ENCODE data around the gene GATB. TPM values are rescaled to one million over a fixed set of nuclear protein-coding genes. Genes with fewer than 3 reads are reported as not detected.

GATB gene
- total RNA-seq, 5 donors from 2014 or later (not counting 1 experiment from before 2014, with no cell fraction given): 9.6 to 15.3 (median 12.7) TPM

DNA sequence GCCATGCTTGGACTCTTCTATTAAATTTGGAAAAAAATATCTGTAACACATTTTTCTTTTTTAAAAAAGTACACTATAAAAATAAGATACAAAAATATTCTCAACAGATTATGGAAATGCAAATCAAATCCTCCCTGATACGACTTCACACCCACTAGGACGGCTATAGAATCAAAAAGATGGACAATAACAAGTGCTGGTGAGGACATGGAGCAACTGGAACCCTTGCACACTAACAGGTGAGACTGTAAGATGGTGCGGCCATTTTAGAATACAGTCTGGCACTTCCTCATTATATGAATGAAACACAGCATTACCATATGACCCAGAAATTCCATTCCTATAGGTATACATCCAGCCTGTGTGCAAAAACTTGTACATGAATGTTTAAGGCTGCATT lies 83.6 kb downstream of the GATB start:
- Histone ChIP-seq H3K36me3 (ENCODE audit: control insufficient read depth in 2 of 2, extremely low read depth in 1 of 2, insufficient read depth in 1 of 2, low read length in 1 of 2) (peaks cover 2 to 3% of the 10 kb centered on the region in 2 donors), H3K4me3 (ENCODE audit: control insufficient read depth in 1 of 2, extremely low read depth in 1 of 2, low read length in 1 of 2) (no peak overlapping the region), H3K27me3 (replicated peaks in 1 of 2; ENCODE audit: control insufficient read depth in 2 of 2, extremely low read depth in 1 of 2, insufficient read depth in 2 of 2, low read length in 1 of 2) (no peaks in the 10 kb centered on the region), H3K27ac (ENCODE audit: low read length) (no peak overlapping the region), H3K4me1 (ENCODE audit: control insufficient read depth in 1 of 2, extremely low read depth in 1 of 2, insufficient read depth in 2 of 2, low read length in 2 of 2) (no peaks in the 10 kb centered on the region), H3K9me3 (no peaks in the 10 kb centered on the region)
- no peak overlapping the region for H3K27ac Mint-ChIP-seq
- H3K36me3 Mint-ChIP-seq: peaks cover 27% of the 10 kb centered on the region
- H3K9me3 Mint-ChIP-seq: no peaks in the 10 kb centered on the region
- CTCF ChIA-PET: no interaction called here
- no CpG with 5 or more reads among the region's 3 CpGs for WGBS (ENCODE audit: insufficient coverage)
- H3K4me1 Mint-ChIP-seq: no peaks in the 10 kb centered on the region
- DNase-seq (no peak), ATAC-seq (replicated peaks in 1 of 4) (no peak)
- POLR2A ChIA-PET: no interaction called here
- no peak overlapping the region for H3K4me3 Mint-ChIP-seq
- no peaks in the 10 kb centered on the region for H3K27me3 Mint-ChIP-seq

DNA sequence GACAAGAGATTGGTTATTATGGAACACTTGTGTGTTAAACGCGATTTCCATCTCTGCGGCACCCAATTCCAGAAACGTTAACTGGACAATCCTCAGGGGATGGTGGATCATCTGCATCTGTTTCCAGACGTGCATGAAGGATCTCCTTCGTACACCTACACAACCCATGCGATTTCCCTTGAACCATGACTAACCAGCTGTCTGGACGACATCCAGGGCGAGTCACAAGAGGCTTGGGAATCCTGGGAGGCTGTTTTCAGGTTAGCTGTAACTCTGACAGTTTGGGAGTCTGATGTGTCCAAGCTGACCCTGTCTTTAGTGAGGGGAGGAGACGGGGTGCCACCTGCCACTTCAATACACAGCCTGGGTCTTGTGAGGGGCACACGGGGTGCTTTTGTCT lies 84.5 kb downstream of the GATB start:
- Mint-ChIP-seq H3K4me3 (no peak overlapping the region), H3K27me3 (no peaks in the 10 kb centered on the region), H3K27ac (no peak overlapping the region), H3K36me3 (peaks cover 31% of the 10 kb centered on the region), H3K9me3 (no peaks in the 10 kb centered on the region), H3K4me1 (no peaks in the 10 kb centered on the region)
- 97% methylated on average over 4 of the region's 11 CpGs for WGBS (ENCODE audit: insufficient coverage)
- H3K9me3 ChIP-seq: no peaks in the 10 kb centered on the region
- H3K27ac ChIP-seq (ENCODE audit: low read length): no peak overlapping the region
- H3K36me3 ChIP-seq (ENCODE audit: control insufficient read depth in 2 of 2, extremely low read depth in 1 of 2, insufficient read depth in 1 of 2, low read length in 1 of 2): peaks cover 2 to 3% of the 10 kb centered on the region in 2 donors
- H3K4me3 ChIP-seq (ENCODE audit: control insufficient read depth in 1 of 2, extremely low read depth in 1 of 2, low read length in 1 of 2): no peak overlapping the region
- CTCF ChIA-PET: interaction anchor here in 1 of 2 donors (0.6 kb wide), 1 partner anchor 58 kb away, joined by 4 read pairs; no protein-coding TSS in a partner anchor
- no peaks in the 10 kb centered on the region for H3K27me3 ChIP-seq (replicated peaks in 1 of 2; ENCODE audit: control insufficient read depth in 2 of 2, extremely low read depth in 1 of 2, insufficient read depth in 2 of 2, low read length in 1 of 2)
- no peak for ATAC-seq (replicated peaks in 1 of 4)
- POLR2A ChIA-PET: no interaction called here
- no peak for DNase-seq
- no peaks in the 10 kb centered on the region for H3K4me1 ChIP-seq (ENCODE audit: control insufficient read depth in 1 of 2, extremely low read depth in 1 of 2, insufficient read depth in 2 of 2, low read length in 2 of 2)

DNA sequence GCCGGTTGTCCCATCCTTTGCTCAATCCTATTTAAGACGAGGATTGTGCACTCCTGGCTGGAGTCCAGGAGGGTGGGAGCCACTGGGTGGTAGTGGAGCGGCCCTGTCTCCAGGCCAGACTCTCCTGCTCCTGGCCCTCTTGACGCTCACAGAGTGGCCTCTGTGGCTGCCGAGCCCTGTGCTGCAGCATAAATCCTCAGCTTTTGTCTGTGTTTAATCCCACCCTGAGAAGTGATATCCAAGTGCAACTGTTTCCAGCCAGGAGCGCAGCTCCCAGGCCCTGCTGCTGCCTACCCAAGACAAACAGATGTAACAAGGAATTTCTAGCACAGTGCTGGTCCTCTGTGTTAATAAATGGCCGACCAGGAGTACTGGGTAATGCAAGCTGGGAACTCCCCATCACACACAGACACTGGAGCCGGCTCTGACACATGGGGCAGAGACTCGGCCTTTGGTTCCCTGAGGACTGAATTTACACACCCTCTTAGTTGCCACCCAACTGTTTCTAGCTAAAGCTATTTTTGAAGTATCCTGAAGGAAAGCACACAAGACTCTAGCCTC lies 85.3 kb downstream of the GATB start:
- H3K4me1 ChIP-seq (ENCODE audit: control insufficient read depth in 1 of 2, extremely low read depth in 1 of 2, insufficient read depth in 2 of 2, low read length in 2 of 2): no peaks in the 10 kb centered on the region
- Mint-ChIP-seq H3K4me3 (no peak overlapping the region), H3K27me3 (no peaks in the 10 kb centered on the region), H3K27ac (no peak overlapping the region), H3K9me3 (no peaks in the 10 kb centered on the region), H3K4me1 (no peaks in the 10 kb centered on the region), H3K36me3 (peaks cover 31% of the 10 kb centered on the region)
- H3K9me3 ChIP-seq: no peaks in the 10 kb centered on the region
- peaks cover 2 to 3% of the 10 kb centered on the region in 2 donors for H3K36me3 ChIP-seq (ENCODE audit: control insufficient read depth in 2 of 2, extremely low read depth in 1 of 2, insufficient read depth in 1 of 2, low read length in 1 of 2)
- no peak overlapping the region for H3K4me3 ChIP-seq (ENCODE audit: control insufficient read depth in 1 of 2, extremely low read depth in 1 of 2, low read length in 1 of 2)
- WGBS (ENCODE audit: insufficient coverage): 95% methylated on average over 6 of the region's 9 CpGs
- POLR2A ChIA-PET: no interaction called here
- H3K27ac ChIP-seq (ENCODE audit: low read length): no peak overlapping the region
- H3K27me3 ChIP-seq (replicated peaks in 1 of 2; ENCODE audit: control insufficient read depth in 2 of 2, extremely low read depth in 1 of 2, insufficient read depth in 2 of 2, low read length in 1 of 2): no peaks in the 10 kb centered on the region
- no peak for DNase-seq
- no peak for ATAC-seq (replicated peaks in 1 of 4)
- CTCF ChIA-PET: interaction anchor here in 1 of 2 donors (0.6 kb wide), 1 partner anchor 58 kb away, joined by 4 read pairs; no protein-coding TSS in a partner anchor

DNA sequence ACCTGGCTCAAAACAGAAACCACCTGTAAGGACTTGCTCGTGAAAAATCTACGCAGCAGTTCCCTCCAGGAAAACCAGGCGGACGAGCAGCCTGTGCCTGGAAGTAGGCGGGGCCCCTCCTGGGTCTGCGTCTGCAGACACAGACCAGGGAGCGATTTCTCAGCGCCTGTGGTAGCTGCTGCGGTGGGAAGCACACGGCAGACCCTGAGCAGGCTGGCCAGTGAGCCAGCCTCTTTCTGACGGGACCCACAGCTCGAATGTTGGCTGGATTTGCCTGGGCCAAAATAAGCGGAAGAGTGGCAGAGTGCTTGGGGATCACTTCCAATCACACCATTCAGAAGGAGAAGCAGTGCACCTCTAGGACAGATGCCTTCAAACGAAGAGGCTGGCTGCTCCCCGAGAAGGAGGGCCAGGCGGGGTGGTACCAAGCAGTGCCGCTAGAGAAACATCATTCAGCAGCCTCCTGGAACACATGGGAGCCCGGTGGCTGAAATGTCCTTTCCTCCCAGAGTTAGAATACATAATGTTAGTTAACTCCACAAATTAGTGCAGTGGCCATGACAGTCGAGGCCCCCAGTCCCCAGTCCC lies 85.9 kb downstream of the GATB start:
- DNase-seq: no peak
- no peaks in the 10 kb centered on the region for H3K9me3 Mint-ChIP-seq
- no peak for ATAC-seq (replicated peaks in 1 of 4)
- no peak overlapping the region for H3K4me3 Mint-ChIP-seq
- H3K36me3 Mint-ChIP-seq: peaks cover 26% of the 10 kb centered on the region
- CTCF ChIA-PET: no interaction called here
- Histone ChIP-seq H3K27ac (ENCODE audit: low read length) (no peak overlapping the region), H3K36me3 (ENCODE audit: control insufficient read depth in 2 of 2, extremely low read depth in 1 of 2, insufficient read depth in 1 of 2, low read length in 1 of 2) (peaks cover 0 to 3% of the 10 kb centered on the region in 2 donors), H3K27me3 (replicated peaks in 1 of 2; ENCODE audit: control insufficient read depth in 2 of 2, extremely low read depth in 1 of 2, insufficient read depth in 2 of 2, low read length in 1 of 2) (no peaks in the 10 kb centered on the region), H3K4me3 (ENCODE audit: control insufficient read depth in 1 of 2, extremely low read depth in 1 of 2, low read length in 1 of 2) (no peak overlapping the region), H3K4me1 (ENCODE audit: control insufficient read depth in 1 of 2, extremely low read depth in 1 of 2, insufficient read depth in 2 of 2, low read length in 2 of 2) (no peaks in the 10 kb centered on the region), H3K9me3 (no peaks in the 10 kb centered on the region)
- no peak overlapping the region for H3K27ac Mint-ChIP-seq
- no peaks in the 10 kb centered on the region for H3K27me3 Mint-ChIP-seq
- POLR2A ChIA-PET: no interaction called here
- 90% methylated on average over 13 of the region's 19 CpGs for WGBS (ENCODE audit: insufficient coverage)
- H3K4me1 Mint-ChIP-seq: no peaks in the 10 kb centered on the region

DNA sequence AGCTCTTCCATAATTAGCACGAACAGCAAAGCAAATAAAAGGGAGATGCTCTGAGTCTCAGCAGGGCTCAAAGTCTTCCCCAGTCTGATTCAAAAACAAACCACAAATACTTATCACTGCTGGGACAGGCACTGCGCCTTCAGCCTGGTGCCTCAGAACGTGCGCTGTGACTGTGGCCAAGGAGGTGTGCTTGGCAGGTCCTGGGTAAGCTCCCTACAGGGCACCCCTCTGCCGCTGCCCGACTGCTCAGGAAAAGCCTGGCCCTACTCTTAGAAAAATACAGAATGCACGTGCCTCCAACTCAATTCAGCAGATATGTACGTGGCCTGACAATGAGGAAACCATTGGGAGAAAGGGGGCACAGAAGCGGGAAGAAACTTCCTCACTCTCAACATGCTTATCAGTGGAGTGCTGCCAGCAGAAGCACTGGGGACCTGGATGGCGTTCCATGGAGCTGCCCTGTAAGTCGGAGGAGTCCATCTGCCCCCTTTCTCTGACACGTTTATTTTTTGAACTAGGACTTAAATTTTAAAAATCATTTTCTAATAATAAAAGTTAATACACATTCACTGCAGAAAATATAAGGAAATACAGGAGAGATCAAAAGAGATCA lies 86.8 kb downstream of the GATB start:
- no peak for DNase-seq

GRCh38 chr4:151672996-151673395 lies 87.8 kb downstream of the GATB start:
- Mint-ChIP-seq H3K9me3 (no peaks in the 10 kb centered on the region), H3K4me3 (no peak overlapping the region), H3K27ac (no peak overlapping the region), H3K27me3 (no peaks in the 10 kb centered on the region), H3K4me1 (no peaks in the 10 kb centered on the region), H3K36me3 (peaks cover 12% of the 10 kb centered on the region)
- H3K9me3 ChIP-seq: no peaks in the 10 kb centered on the region
- 94% methylated on average over 9 of the region's 14 CpGs for WGBS (ENCODE audit: insufficient coverage)
- H3K27me3 ChIP-seq (replicated peaks in 1 of 2; ENCODE audit: control insufficient read depth in 2 of 2, extremely low read depth in 1 of 2, insufficient read depth in 2 of 2, low read length in 1 of 2): no peaks in the 10 kb centered on the region
- no peak overlapping the region for H3K4me3 ChIP-seq (ENCODE audit: control insufficient read depth in 1 of 2, extremely low read depth in 1 of 2, low read length in 1 of 2)
- H3K4me1 ChIP-seq (ENCODE audit: control insufficient read depth in 1 of 2, extremely low read depth in 1 of 2, insufficient read depth in 2 of 2, low read length in 2 of 2): no peaks in the 10 kb centered on the region
- DNase-seq (no peak), ATAC-seq (replicated peaks in 1 of 4) (no peak)
- no peaks in the 10 kb centered on the region for H3K36me3 ChIP-seq (ENCODE audit: control insufficient read depth in 2 of 2, extremely low read depth in 1 of 2, insufficient read depth in 1 of 2, low read length in 1 of 2)
- no peak overlapping the region for H3K27ac ChIP-seq (ENCODE audit: low read length)
- ChIA-PET CTCF (no interaction called here), POLR2A (no interaction called here)

More for the DNA sequence above, 86.8 kb downstream of the GATB start:
- Histone ChIP-seq H3K4me3 (ENCODE audit: control insufficient read depth in 1 of 2, extremely low read depth in 1 of 2, low read length in 1 of 2) (no peak overlapping the region), H3K36me3 (ENCODE audit: control insufficient read depth in 2 of 2, extremely low read depth in 1 of 2, insufficient read depth in 1 of 2, low read length in 1 of 2) (peaks cover 0 to 3% of the 10 kb centered on the region in 2 donors), H3K9me3 (no peaks in the 10 kb centered on the region), H3K27me3 (replicated peaks in 1 of 2; ENCODE audit: control insufficient read depth in 2 of 2, extremely low read depth in 1 of 2, insufficient read depth in 2 of 2, low read length in 1 of 2) (no peaks in the 10 kb centered on the region), H3K4me1 (ENCODE audit: control insufficient read depth in 1 of 2, extremely low read depth in 1 of 2, insufficient read depth in 2 of 2, low read length in 2 of 2) (no peaks in the 10 kb centered on the region), H3K27ac (ENCODE audit: low read length) (no peak overlapping the region)
- no peaks in the 10 kb centered on the region for H3K9me3 Mint-ChIP-seq
- no peak overlapping the region for H3K4me3 Mint-ChIP-seq
- peaks cover 21% of the 10 kb centered on the region for H3K36me3 Mint-ChIP-seq
- CTCF ChIA-PET: no interaction called here
- WGBS (ENCODE audit: insufficient coverage): 95% methylated on average over 8 of the region's 12 CpGs
- H3K4me1 Mint-ChIP-seq: no peaks in the 10 kb centered on the region
- H3K27ac Mint-ChIP-seq: no peak overlapping the region
- POLR2A ChIA-PET: interaction anchor here in 1 of 2 donors (0.5 kb wide), 1 partner anchor 594 kb away, joined by 3 read pairs; no protein-coding TSS in a partner anchor
- ATAC-seq (replicated peaks in 1 of 4): no peak
- H3K27me3 Mint-ChIP-seq: no peaks in the 10 kb centered on the region

Measured in T-cell (primary cell).